Esophagus muscularis mucosa (tissue), 4 donors: ENCODE measurements around the gene SFPQ.
"Not testable (repeated sequence)": the region's sequence is repeated elsewhere in the genome, so short reads cannot be mapped to it uniquely, and the experiment has no call there.

Source experiments
- EP300 ChIP-seq: sonication (generic); formaldehyde crosslinking; IDR thresholded peaks from one replicate; pipeline ENCODE4 v1.6.1; 2017; ENCODE audit warnings: antibody characterized with exemption
- POLR2A ChIP-seq: fragments of 450-650 bp; IDR thresholded peaks from one replicate; pipeline ENCODE4 v1.6.1; 2017; ENCODE audit warnings: antibody characterized with exemption, moderate library complexity, mild to moderate bottlenecking, low read depth
- TF ChIP-seq, protein P1 (sequence below), 3 experiments: fragments of 200-600 bp in 2 of 3; fragments of 450-650 bp in 1 of 3; sonication (generic) in 2 of 3; IDR thresholded peaks; one replicate each; pipeline ENCODE4 v1.5.1; 2017 to 2019; ENCODE audit warnings: antibody characterized with exemption in 3 of 3, mild to moderate bottlenecking in 2 of 3, moderate library complexity in 1 of 3

DNA sequence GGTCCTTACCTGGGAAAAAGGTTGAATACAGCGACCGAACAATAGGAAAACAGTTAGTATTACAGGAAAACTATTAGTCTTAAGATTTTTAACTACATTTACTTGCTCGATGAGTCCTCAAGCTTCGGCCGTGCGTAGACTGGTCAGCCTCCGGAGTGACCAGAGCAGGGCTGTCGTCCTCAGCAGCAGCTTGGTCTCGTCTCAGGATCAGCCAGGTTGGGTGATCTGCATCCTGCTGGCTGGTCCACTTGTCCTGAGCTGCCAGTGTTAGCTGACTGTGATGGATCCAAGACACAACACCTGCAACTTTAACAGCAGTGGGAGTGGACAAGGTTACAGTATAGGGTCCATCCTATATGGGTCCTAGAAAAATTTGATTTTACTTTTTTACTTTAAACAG is 50.2 kb downstream of the SFPQ start:
- TF ChIP-seq, protein P1, sequence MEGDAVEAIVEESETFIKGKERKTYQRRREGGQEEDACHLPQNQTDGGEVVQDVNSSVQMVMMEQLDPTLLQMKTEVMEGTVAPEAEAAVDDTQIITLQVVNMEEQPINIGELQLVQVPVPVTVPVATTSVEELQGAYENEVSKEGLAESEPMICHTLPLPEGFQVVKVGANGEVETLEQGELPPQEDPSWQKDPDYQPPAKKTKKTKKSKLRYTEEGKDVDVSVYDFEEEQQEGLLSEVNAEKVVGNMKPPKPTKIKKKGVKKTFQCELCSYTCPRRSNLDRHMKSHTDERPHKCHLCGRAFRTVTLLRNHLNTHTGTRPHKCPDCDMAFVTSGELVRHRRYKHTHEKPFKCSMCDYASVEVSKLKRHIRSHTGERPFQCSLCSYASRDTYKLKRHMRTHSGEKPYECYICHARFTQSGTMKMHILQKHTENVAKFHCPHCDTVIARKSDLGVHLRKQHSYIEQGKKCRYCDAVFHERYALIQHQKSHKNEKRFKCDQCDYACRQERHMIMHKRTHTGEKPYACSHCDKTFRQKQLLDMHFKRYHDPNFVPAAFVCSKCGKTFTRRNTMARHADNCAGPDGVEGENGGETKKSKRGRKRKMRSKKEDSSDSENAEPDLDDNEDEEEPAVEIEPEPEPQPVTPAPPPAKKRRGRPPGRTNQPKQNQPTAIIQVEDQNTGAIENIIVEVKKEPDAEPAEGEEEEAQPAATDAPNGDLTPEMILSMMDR (IDR thresholded peaks at IDR 0.05) = not testable (repeated sequence)
- not testable (repeated sequence) for TF ChIP-seq POLR2A, EP300
